HG03469 (cell line): ENCODE data around the gene NFE2L2.
A peak's percentile ranks its signal among the peaks of the same experiment; 100 is the strongest.
"Not testable (repeated sequence)": the region's sequence is repeated elsewhere in the genome, so short reads cannot be mapped to it uniquely, and the experiment has no call there.

ENCODE experiments used
- ATAC-seq: cut with Tn5 transposase; IDR thresholded peaks from one replicate; pipeline ENCODE4 v1.9.1; 2021; ENCODE audit warnings: mild to moderate bottlenecking, moderate library complexity, moderate number of reproducible peaks; ENCODE audit not compliant: unreplicated experiment

NFE2L2 gene

DNA sequence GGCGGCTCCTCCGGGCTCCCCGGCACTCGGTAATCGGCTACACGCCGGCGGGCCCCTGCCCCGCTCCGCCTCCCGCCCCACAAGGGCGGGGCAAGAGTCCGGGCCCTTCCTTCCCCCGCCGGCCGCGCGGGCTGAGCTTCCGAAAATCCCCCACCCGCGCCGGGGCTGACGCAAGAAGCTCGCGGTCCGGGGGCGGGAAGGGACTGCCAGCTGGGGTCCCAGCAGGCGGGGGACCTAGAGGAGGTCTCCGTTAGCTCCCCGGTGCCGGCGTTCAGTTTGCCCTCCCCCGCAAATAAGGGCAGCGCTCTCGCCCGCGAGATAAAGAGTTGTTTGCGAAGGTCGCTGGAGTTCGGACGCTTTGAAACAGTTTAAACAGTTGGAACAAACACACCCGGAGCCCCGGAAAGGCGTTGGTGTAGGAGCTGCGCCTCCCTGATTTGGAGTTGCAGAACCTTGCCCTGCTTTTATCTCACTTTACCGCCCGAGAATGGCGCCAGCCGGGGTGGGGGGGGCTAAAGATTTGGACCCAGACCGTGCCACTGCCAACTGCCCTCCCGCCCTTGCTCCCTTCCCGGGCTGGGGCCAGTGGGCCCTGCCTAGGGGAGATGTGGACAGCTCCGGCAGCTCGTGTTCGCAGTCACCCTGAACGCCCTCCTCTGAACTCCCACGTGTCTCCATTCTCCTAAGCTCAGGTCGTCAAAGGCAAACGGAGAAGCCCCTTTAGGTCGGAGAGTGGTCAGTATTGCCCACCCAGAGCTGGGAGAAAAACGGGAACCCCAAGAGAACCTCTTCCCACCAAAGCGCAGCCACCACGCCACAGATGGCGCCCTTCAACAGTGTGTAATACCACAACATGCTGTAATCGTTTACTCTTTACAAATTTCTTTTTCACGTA, at the start of gene NFE2L2:
Gene NFE2L2 (minus strand): TSS at position 35 of the 895 bp plus-strand sequence. CDS start 151 bp downstream, outside the sequence.
- ATAC-seq: peak; percentile 40

DNA sequence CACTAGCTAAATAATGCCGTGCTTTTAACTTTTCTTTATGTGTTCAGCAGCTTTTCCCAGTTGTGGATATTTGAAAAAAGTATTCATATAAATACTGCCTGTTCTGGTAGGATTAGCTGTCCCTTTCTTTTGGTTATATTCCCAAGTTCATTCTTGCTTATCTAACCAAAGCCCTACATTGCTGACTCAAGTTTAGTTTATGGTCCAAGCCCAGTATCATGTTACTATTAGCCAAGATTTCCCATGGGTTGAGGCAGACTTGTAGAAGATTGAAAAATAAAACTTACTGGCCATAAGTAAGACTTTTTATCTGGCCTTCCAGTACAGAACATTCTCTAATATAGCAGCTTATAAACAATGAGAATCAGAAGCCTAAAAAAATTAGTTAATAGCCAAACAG, 49.7 kb upstream of the NFE2L2 start:
- no peak for ATAC-seq

DNA sequence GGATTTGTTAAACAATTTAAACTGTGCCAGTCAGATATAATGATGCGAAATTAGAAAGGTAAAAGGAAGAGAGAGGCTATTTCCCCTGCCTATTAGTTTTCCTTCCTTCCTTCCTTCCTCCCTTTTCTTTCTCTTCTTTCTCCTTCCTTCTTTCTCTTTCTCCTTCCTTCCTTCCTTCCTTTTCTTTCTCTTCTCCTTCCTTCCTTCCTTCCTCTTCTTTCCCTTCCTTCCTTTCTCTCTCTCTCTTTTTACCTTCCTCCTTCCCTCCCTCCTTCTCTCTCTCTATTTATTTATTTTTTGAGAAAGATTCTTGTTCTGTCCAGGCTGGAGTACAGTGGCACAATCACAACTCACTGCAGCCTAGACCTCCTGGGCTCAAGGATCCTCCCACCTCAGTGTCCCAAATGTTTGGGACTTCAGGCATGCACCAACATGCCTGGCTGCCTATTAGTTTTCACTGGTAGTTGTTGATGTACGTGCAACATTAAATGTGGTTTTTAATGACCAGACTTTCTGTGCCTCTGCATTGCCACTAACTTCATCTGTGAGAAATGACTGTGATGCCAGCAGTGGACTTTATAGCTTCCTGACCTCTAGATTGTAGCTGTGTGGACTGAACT, 48.7 kb upstream of the NFE2L2 start:
- no peak for ATAC-seq

DNA sequence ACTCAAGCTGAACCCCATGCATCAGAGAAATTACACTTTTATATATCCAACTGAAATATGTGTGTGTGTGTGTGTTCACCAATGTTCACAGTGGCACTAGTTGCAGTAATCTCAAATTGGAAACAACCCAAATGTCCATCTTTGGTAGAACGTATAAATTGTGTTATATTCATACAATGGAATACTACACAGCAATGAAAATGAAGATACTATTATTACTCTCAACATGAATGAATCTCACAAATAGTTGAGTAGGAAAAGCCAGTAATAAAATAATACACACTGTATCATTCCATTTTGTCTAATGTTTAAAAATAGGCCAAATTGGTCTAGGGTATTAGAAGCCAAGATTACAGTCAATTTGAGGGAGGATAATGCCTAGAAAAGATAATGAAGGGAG, 48.0 kb upstream of the NFE2L2 start:
- no peak for ATAC-seq

DNA sequence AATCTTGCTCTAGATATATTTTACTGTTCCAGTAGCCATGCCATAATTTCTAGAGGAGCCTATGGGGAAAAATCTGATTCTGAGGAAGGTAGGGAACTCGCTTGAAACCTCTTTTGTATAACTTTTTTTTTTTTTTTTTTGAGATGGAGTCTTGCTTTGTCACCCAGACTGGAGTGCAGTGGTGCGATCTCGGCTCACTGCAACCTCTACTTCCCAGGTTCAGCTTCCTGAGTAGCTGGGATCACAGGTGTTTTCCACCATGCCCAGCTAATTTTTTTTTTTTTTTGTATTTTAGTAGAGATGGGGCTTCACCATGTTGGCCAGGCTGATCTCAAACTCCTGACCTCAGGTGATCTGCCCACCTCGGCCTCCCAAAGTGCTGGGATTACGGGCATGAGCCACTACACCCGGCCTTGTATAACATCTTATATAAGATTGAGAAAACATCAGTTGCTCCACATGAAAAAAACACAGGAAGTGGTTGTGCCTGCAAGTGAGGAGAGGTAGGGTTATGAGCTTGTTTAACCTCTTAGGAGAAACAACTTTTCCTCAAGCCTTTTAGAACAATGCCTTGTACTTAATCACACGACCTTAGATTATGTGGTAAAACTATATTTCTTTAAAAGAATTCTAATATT, 45.3 kb upstream of the NFE2L2 start:
- ATAC-seq: not testable (repeated sequence)

DNA sequence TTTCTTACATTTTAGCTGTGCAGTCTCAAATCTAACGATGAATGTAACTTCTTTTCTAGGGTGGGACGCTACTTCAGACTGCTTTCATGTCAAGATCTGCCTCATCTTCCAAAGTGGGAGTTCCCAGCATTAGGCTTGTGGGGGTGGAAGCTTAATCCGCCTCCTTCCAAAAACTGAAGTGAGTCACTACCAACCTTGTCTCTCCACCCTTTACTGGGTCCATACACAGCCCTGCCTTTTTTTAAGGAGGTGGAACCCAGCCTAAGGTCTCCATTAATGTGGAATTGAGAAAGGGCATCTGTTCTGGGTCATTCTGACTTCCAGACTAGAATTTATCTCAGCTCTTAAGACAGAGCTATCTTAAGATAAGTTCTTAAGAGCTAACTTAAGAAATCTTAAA, 42.0 kb upstream of the NFE2L2 start:
- ATAC-seq: no peak

DNA sequence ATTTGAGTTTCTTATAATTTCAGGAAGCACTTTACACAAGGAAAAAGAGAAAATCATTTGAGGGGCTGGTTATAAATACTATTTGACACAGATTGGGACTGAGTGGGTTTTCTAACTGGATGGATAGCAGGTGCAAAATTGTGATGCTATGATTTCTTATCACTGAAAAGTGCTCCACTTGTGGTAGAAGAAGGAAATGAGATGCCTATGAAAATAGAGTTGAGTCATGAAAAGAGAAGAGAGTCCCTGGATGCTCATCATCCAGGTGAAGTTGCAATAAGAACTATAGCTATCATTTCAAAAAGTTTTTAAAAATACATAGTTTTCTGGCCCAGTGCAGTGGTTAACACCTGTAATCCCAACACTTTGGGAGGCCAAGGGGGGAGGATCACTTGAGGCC, 39.4 kb upstream of the NFE2L2 start:
- ATAC-seq: no peak

DNA sequence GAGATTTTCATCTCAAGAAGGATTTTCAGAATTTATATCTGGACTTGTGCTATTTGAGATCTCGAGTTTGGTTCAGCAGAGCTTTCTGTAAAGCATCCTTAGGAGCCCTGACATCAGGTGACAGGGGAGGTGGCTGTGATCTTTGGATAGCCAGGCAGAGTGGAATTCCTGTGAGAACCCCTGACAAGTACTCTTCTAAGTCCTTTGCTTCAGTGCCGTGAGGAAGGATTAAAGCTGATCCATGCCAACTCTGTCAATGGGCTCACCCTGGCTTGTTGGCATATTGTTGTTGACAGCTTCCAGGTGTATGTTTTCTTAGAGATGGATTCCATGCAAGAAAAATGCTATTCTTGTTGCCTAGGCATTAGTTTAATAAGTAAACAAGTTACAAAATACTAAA, 38.0 kb upstream of the NFE2L2 start:
- ATAC-seq: no peak

DNA sequence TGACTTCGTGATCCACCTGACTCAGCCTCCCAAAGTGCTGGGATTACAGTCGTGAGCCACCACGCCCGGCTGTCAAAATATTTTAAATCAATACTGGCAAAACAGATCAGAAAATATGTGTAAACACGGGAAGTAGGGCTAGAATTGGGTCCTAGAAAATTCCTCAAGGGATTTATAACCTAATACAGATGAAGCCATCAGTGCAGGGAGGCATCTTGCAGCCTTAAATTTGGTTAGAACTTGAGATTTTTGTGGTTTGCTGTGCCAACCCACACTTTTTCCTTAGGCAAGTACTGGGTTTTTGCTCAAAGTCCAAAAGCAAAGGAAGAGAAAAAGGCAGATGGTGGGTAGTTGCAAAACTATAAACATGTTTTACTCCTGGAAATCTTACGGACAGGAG, 33.7 kb upstream of the NFE2L2 start:
- ATAC-seq: no peak

DNA sequence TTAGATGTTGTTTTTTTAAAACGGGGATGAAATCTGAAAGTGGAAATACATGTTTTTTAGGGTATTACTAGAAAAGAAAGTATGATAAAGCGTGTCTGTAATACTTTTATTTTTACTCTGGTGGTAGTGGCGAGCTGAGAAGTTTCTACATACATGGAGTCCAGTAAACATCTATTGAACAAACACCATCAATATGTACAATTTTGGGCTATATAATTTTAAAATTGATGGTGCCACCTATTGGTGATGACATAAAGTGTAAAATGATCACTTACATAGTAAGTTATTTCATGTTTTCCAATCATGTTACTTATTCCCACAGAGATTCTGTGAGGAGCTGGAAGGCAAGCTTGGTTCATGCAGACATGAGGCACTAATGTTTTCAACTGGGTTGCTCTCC, 31.5 kb upstream of the NFE2L2 start:
- ATAC-seq: no peak

DNA sequence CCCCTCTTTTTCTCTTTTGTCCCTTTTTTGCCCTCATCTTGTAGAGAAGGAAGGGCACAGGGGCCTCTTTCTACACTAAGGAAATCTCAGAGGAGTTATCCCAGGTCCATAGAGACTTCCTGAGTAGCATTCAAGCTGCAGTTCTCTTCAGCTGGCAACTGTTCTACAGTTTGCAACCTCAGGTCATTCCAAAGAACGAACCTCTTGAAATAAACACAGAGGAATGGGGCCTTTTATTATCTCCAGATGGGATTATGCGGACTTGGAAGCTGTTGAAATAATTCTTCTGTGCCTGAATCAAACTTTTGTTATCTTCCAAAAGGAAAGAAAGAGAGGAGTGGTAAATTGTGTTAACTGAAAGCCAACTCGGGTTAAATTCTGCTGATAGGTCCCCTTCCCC, 31.0 kb upstream of the NFE2L2 start:
- no peak for ATAC-seq

DNA sequence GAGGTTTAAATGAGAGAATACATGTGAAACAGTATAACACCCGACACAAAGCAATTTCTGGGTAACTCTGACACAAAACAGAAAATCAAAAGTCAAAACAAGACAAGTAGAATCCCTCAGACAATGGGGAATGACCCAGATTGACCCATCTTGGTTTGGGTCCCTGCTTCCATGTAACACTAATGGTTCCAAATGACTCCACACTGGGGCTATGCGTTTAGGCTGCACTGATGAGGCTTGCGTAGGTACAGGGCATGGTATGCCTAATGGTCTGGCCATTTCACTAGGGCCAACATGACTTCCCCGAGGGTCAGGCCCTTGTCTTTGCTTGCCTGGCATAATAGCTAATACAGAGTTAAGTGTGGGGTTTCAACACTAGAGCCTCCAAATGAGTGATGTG, 27.2 kb upstream of the NFE2L2 start:
- no peak for ATAC-seq

DNA sequence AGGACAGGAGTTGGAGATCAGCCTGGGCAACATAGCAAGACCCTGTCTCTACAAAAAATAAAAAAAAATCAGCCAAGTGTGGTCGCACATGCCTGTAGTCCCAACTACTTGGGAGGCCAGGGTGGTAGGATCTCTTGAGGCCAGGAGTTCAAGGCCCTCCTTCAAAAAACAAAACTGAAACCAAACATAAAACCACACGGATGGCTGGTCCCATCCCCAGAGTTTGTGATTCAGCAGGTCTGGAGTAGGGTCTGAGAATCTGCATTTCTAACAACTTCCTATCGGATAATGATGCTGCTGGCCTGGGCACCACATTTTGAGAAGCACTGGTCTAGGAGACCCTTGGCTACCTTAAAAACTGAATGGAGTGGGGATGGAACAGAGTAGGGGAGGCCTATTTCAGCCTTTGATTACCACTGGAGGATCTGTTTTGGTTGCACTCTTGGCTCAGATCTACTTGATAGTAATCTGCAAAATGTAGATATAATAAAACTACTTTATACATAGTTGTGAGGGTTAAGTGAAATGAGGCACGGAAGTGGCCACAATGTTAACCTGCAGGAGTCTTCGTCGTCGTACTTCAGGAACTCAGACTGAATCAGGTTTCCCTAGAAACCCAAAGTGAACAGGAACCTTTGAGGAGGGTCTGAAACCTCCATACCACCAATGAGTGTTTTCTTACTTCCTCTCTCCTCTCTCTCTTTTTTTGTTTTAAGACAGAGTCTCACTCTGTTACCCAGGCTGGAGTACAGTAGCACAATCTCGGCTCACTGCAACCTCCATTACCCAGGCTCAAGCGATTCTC, 25.5 kb upstream of the NFE2L2 start:
- peak; percentile 61 for ATAC-seq

DNA sequence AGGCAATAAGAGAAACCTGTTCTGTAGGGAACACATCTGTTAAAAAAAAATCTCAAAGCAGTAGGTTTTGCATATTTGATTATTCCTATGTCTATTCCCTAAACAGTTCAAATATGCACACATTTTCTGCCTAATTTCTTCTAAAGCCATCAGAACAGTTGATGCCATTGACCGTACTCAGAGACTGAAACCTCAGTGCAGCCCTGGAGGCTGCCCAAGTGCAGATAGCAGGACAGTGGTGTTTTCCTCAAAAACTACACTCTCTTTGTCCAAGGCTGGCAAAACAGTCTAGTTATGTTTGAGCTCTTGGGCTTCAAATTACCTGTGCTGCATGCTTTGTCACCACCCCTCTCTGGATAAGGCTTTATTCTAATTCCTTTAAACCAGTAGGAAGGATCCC, 23.3 kb upstream of the NFE2L2 start:
- ATAC-seq: no peak

DNA sequence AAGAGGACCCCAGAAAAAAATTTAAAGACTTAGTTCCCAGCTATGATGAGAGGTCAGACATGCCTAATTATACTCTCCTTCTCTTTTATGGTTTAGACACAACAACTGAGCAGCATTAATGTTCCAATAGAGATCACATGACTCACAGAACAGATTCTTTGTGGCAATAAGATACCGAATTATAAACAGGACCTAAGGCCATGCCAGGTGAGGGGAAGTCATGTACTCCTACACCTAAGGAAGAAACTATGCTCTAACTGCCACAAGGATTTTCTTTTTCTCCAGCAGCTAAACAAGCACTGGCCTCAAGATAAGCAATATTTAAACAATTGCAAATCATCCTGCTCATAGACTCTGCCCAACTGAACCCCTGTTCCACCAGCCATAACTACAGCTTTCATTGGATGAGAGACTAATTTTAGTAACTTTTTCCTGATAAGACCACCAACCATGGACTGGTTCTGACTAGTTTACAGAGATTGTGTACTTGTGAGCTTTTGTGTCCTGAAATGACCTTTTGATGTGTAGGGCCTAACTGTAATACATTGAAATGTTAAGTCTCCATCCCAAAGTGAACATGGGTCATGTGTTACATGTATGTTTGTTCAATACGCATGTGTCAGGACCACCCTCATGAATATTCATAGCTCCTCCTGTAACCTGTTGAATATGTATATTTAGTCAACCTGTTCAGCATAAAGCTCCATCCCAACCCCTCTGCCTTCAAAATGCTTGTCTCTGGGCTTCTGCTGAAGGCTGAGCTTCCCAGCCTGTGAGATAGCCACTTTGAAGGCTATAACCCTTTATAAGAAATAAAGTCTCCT, 21.6 kb upstream of the NFE2L2 start:
- no peak for ATAC-seq

DNA sequence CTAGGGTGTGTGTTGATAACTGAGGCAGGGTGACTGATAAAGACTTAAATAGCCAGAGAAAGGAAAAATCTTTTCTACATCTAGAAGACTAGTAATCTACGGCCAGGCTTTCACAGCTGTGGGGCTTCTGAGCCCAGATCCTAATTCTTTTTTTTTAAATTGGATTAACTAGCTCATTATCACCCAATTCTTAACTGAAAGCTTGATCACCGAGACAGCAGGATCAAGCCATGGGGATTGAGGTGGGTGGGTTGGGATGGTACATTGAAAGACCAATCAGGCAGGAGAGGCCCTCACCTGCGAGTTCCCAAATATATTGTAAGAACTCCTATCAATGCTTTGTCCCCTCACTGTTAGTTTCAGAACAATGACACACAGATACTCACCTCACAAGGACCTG, 20.0 kb upstream of the NFE2L2 start:
- ATAC-seq: no peak

DNA sequence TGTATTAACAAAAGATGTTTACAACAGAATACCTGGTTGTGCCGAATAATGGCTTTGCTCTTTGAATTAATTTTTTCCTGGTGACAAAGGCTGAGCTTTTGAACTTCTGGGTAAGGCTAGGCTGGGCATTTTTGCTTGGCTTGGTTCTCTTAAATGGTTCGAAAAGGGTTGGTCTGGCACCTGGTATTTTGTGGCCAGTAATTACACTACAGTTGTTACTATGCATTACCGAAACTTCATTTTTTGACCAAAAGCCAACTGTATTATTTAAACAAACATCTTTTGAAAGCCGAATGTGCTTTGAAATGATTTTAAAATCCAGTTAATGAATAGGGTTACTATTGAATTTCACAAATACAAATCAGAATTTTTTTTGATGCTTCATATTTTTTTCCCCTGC, 19.4 kb upstream of the NFE2L2 start:
- no peak for ATAC-seq

DNA sequence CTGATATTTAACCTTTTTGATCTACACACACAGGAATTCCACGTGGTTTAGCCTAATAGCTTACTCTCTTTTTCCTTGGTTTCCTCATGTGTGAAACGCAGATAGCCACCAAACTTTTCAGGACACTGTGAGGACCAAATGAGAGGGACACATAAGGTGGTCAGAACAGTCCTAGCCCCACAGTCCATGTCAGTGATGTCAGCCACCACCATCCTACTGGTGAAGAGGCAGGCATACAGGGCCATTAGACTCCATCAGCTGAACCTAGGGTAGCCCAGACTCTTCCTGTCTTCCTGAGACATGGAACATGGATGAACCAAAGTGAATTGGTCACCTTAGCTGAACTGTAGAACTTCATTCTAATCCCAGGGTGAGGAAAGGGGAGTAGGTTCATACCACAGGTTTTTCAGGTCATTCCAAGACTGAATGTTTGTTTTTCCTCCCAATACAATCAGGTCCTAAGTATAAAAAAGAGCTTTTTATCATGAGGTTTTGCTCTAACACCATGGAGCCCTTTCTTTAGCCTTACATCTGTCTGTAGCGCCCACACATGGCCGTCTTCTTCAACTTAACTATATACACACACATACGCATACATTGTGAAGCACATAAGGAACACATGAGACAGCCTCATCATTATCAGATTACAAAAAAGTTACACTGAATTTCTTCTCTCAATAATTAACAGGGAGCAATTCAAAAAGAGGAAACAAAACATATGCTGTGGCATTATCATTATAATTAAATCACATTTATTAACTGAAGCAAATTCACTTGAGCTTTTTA, 18.5 kb upstream of the NFE2L2 start:
- no peak for ATAC-seq

DNA sequence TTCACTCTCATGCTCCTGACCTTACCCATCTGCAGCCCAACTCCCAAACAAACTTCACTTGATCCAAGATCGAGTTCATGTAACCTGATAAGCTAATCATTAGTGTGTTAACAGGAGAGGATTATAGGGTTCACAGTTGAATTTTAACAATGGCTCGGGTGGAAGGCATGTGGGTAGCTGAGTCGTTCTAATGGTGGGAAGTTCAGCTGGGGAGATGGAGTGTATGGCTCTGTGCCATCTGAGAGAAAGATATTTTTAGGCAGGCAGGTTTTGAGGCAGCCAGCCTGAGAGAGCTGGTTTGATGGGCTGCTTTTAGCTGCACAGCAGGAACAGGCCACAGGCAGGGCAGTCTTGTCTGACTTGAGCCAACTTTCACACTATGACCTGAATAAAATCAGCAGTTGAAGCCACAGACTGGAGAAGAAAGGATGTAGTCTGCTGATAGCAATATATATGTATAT, 17.7 kb upstream of the NFE2L2 start:
- no peak for ATAC-seq
